C4-2B (cell line): ENCODE measurements around the gene SLC38A3.

ENCODE experiments used
- H3K27ac ChIP-seq: fragments of 450-650 bp; 2 replicates; pipeline ENCODE4 v1.5.1; 2017
- ZFX ChIP-seq: fragments of 450-650 bp; IDR thresholded peaks from 2 replicates; pipeline ENCODE4 v1.6.1; 2017
- TF ChIP-seq, protein P1 (sequence below): fragments of 450-650 bp; conservative IDR thresholded peaks from 2 replicates; pipeline ENCODE4 v1.5.1; 2017; ENCODE audit warnings: mild to moderate bottlenecking

SLC38A3 gene

DNA sequence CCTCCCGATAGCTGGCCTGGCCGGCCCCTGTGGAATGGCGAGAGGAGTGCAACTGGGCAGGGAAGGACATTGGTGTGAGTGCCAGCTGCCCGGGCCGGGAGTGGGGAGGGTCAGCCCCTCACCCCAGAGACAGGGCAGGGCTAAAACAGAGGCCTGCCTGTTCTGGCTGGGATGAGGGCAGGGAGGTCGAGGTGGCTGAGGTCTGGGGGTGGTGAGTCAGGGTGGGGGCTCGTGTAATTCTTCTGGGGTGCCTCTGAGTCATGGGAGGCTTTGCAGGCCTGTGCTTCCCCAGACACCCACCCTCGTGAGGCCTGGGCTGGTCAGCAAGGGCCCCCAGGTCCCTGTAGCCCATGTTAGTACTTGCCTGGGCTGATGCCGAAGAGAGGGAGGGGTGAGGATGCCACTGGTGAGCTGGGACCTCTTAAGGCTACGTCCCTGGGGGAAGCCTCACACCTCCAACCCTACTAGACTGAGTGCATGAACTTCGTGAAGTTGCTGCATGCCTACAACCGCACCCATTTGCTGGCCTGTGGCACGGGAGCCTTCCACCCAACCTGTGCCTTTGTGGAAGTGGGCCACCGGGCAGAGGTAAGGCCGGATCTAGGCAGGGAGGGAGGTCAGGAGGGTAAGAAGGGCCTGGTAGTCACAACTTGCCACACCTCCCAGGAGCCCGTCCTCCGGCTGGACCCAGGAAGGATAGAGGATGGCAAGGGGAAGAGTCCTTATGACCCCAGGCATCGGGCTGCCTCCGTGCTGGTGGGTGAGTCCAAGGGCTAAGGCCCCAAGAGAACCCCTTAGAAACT is 65.6 kb downstream of the SLC38A3 start:
- peak overlapping the region; percentile 41 for H3K27ac ChIP-seq
- TF ChIP-seq, protein P1, sequence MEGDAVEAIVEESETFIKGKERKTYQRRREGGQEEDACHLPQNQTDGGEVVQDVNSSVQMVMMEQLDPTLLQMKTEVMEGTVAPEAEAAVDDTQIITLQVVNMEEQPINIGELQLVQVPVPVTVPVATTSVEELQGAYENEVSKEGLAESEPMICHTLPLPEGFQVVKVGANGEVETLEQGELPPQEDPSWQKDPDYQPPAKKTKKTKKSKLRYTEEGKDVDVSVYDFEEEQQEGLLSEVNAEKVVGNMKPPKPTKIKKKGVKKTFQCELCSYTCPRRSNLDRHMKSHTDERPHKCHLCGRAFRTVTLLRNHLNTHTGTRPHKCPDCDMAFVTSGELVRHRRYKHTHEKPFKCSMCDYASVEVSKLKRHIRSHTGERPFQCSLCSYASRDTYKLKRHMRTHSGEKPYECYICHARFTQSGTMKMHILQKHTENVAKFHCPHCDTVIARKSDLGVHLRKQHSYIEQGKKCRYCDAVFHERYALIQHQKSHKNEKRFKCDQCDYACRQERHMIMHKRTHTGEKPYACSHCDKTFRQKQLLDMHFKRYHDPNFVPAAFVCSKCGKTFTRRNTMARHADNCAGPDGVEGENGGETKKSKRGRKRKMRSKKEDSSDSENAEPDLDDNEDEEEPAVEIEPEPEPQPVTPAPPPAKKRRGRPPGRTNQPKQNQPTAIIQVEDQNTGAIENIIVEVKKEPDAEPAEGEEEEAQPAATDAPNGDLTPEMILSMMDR: no peak
- TF ChIP-seq ZFX: no peak
